AG09309 (cell line): ENCODE data around the gene CMTM5.
"Not testable (repeated sequence)": the region's sequence is repeated elsewhere in the genome, so short reads cannot be mapped to it uniquely, and the experiment has no call there.

Experiments used
- DNase-seq: peaks from one replicate; pipeline ENCODE4 v3.0.0-alpha.2; 2010; ENCODE audit warnings: low read depth
- H3K4me3 ChIP-seq: 2 replicates; pipeline ENCODE4 v1.5.1; 2011; ENCODE audit warnings: mild to moderate bottlenecking, low read depth, low read length, moderate library complexity; ENCODE audit not compliant: control insufficient read depth
- TF ChIP-seq, protein P1 (sequence below): IDR thresholded peaks from 2 replicates; pipeline ENCODE4 v1.5.1; 2011; ENCODE audit warnings: mild to moderate bottlenecking, low read depth, low read length, inconsistent platforms; ENCODE audit not compliant: insufficient read depth, control insufficient read depth; ENCODE audit errors: missing control alignments

CMTM5 gene

DNA sequence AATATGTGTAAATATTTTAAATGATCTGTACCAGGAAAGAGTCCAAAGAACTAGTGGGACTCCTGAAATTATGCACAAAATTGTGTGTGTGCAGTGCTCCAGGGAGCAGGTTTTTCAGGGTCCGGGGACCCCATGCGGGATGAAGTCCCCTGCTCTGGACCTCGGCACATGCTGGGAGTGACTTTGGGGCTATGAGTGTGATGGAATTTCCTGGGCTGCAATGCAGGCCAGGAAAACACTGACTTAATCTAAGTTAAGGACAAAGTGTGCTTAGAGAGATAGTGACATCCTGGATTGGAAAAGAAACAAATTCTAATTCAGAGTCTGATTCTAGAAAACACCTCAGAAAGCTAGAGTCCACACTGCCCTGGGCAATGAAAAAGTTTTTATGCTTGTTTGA is 37.4 kb downstream of the CMTM5 start:
- H3K4me3 ChIP-seq = no peak overlapping the region
- TF ChIP-seq, protein P1, sequence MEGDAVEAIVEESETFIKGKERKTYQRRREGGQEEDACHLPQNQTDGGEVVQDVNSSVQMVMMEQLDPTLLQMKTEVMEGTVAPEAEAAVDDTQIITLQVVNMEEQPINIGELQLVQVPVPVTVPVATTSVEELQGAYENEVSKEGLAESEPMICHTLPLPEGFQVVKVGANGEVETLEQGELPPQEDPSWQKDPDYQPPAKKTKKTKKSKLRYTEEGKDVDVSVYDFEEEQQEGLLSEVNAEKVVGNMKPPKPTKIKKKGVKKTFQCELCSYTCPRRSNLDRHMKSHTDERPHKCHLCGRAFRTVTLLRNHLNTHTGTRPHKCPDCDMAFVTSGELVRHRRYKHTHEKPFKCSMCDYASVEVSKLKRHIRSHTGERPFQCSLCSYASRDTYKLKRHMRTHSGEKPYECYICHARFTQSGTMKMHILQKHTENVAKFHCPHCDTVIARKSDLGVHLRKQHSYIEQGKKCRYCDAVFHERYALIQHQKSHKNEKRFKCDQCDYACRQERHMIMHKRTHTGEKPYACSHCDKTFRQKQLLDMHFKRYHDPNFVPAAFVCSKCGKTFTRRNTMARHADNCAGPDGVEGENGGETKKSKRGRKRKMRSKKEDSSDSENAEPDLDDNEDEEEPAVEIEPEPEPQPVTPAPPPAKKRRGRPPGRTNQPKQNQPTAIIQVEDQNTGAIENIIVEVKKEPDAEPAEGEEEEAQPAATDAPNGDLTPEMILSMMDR = no peak
- no peak for DNase-seq

DNA sequence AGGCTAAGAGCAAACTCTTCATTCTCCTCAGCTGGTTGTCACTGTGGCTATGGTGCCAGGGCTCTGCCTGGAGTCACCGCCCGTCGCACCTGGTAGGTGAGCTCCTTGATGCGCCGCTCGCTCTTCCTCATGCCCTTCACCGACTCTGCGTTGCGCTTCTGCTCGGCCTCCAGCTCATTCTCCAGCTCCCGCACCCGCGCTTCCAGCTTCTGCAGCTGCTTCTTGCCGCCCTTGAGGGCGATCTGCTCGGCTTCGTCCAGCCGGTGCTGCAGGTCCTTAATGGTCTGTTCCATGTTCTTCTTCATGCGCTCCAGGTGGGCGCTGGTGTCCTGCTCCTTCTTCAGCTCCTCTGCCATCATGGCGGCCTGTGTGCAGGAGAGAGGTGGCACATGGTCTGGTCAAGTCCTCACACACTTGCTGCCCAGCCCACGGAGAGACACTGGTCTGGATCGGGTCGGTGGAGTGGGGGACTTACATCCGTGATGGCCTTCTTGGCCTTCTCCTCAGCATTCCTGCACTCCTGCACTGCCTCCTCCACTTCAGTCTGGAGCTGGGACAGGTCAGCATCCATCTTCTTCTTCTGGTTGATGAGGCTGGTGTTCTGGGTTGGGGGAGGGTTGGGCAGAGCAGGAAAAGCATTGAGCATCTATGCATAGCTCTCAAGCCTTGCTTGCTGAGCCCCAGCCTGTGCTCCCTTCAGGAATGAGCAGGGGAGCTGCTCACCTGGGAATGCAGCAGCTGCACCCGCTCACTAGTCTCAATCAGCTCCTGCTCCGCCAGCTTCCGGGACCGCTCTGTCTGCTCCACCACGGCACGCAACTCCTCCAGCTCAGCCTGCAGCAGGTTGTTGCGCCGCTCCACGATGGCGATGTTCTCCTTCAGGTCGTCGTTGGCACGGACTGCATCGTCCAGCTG is 38.3 kb downstream of the CMTM5 start:
- TF ChIP-seq, protein P1 = no peak
- DNase-seq = no peak
- no peak overlapping the region for H3K4me3 ChIP-seq

GRCh38 chr14:23415821-23416778 is 39.3 kb downstream of the CMTM5 start:
- TF ChIP-seq, protein P1 = no peak
- no peak overlapping the region for H3K4me3 ChIP-seq
- DNase-seq = no peak

GRCh38 chr14:23416801-23417200 is 40.0 kb downstream of the CMTM5 start:
- TF ChIP-seq, protein P1 = no peak
- H3K4me3 ChIP-seq = no peak overlapping the region
- DNase-seq = no peak

- H3K4me3 ChIP-seq, DNase-seq: not testable (repeated sequence)
Observed at GRCh38 chr14:23417269-23417668, 40.4 kb downstream of the CMTM5 start.

GRCh38 chr14:23418021-23418420 is 41.2 kb downstream of the CMTM5 start:
- no peak for DNase-seq
- H3K4me3 ChIP-seq = no peak overlapping the region
- TF ChIP-seq, protein P1 = no peak

- H3K4me3 ChIP-seq, DNase-seq: not testable (repeated sequence)
Observed at GRCh38 chr14:23419646-23420045, 42.8 kb downstream of the CMTM5 start.
